GM12801 (cell line): ENCODE measurements around the gene ITGB6.

Experiments used
- CTCF ChIP-seq: IDR thresholded peaks from one replicate; pipeline ENCODE4 v1.5.1; 2011; ENCODE audit warnings: control low read depth; ENCODE audit not compliant: insufficient read length; ENCODE audit errors: extremely low read depth

Gene ITGB6

GRCh38 chr2:160225722-160226121 lies 25.6 kb upstream of the ITGB6 start:
- no peak for TF ChIP-seq CTCF

- no peak for TF ChIP-seq CTCF
These were observed 24.4 kb upstream of the ITGB6 start for GRCh38 chr2:160224507-160224906.

- no peak for TF ChIP-seq CTCF
These were observed 24.0 kb upstream of the ITGB6 start for GRCh38 chr2:160224060-160224459.

- no peak for TF ChIP-seq CTCF
These were observed 23.5 kb upstream of the ITGB6 start for GRCh38 chr2:160223560-160223959.

GRCh38 chr2:160222546-160223283 lies 22.6 kb upstream of the ITGB6 start:
- no peak for TF ChIP-seq CTCF

GRCh38 chr2:160221391-160222276 lies 21.6 kb upstream of the ITGB6 start:
- no peak for TF ChIP-seq CTCF

GRCh38 chr2:160220545-160221009 lies 20.5 kb upstream of the ITGB6 start:
- no peak for TF ChIP-seq CTCF
